GM19239 (cell line): Measurements from ENCODE around the gene ALKBH8.
"Not testable (repeated sequence)": the region's sequence is repeated elsewhere in the genome, so short reads cannot be mapped to it uniquely, and the experiment has no call there.

Experiments used
- DNase-seq: peaks from one replicate; pipeline ENCODE4 v3.0.0; 2011; ENCODE audit warnings: low spot score; ENCODE audit not compliant: insufficient read length
- FAIRE-seq: peaks from 2 replicates; lab custom pipeline; 2011; peaks lifted over from hg19 to GRCh38; lab: Jason Lieb, UNC

The ALKBH8 gene

DNA sequence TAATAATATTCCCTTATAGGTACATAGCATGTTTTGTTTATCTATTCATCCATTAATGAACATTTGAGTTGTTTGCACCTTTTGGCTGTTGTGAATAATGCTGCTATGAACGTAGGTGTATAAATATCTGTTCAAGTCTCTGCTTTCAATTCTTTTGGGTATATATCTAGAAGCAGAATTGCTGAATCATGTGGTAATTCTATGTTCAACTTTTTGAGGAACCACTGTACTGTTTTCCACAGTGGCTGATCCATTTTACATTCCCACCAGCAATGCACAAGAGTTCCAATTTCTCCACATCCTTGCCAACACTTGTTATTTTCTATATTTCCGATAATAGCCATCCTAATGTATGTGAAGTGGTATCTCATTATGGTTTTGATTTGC lies 56.7 kb downstream of the ALKBH8 start:
- no peak for DNase-seq
- no peak for FAIRE-seq

DNA sequence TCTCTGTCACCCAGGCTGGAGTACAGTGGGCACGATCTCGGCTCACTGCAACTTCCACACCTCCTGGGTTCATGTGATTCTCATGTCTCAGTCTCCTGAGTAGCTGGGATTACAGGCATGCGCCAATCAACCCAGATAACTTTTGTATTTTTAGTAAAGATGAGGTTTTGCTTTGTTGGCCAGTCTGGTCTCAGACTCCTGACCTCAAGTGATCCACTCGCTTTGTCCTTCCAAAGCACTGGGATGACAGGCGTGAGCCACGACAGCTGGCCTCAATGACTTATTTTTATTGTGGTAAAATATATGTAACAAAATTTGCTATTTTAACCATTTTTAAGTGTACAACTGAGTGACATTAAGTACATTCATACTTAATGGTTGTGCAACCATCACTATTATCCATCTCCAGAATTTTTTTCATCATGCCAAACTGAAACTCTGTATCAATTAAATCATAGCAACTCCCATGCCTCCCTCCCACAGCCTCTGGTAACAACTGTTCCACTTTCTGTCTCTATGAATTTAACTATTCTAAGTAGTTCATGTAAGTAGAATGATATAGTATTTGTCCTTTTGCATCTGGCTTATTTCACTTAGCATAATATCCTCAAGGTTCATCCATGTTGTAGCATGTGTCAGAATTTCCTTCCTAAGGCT lies 57.2 kb downstream of the ALKBH8 start:
- no peak for FAIRE-seq
- no peak for DNase-seq

DNA sequence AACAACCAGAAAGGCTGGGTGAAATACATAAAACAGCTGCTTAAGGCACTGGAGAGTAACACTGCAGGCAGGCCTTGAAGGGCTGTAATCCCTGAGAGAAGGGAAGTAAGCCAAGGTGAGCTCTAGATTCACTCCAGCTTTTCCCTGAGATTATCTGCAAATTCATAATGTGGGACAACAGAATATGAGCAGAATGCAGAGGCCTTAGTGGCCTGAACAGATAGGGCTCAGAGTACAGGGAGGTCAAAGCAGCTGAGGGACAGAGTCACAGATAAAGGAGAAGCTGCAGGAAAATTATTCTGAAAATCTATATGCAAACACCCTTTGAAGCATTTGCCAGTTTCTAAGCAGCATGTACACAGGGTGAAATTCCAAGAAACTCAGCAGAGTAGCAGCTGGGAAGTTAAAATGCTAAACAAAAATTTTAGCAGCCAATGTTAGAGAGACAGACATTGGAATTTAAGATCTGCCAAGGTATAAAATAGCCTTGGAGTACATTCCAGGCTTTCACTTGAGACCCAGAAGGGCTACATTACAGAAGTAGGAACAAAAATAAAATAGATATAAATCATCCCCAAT lies 59.8 kb downstream of the ALKBH8 start:
- DNase-seq (no peak), FAIRE-seq (no peak)

DNA sequence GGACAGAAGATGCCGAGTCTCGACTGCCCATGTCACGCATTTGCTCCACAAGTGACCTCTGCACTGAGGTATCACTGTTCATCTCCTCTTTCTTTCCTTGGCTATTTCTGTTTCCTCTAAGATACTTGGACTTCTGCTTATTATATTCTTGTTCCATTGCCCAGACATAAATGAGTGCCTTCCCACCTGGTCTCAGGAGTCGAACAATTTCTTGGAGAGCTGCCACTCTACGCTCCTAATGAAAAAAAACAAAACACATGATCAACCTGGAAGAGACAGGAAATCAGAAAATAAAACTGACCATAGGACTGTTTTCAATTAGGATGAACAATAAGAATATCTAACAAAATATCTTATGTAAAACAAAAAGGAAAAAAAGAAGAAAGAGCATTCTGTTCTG lies 60.6 kb downstream of the ALKBH8 start:
- FAIRE-seq = no peak
- no peak for DNase-seq

DNA sequence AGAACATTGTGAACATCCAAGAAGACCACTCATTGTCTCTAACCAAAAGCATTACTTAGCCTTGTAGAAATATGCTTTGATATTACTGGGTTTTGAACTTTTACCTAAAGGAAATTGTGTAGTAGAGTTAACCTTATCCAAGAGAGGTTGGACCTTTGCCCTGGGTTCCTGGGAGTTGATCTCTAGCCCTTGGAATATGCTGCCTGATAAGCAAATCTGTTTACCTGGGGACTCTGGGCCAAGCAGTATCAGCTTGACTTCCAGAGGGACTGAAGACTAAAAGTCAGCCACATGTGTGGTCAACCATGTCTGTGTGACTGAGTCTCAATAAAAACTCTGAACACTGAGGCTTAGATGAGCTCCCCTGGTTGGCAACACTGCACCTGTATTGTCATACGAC lies 63.8 kb downstream of the ALKBH8 start:
- DNase-seq (no peak), FAIRE-seq (no peak)

DNA sequence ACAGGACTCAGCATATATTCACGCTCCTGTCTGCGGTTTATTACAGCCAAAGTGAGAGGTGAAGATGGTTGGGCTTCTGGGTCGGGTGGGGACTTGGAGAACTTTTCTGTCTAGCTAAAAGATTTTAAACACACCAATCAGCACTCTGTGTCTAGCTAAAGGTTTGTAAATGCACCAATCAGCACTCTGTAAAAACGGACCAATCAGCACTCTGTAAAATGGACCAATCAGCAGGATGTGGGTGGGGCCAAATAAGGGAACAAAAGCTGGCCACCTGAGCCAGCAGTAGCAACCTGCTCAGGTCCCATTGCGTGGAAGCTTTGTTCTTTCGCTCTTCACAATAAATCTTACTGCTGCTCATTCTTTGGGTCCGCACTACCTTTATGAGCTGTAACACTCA lies 68.2 kb downstream of the ALKBH8 start:
- not testable (repeated sequence) for DNase-seq, FAIRE-seq

DNA sequence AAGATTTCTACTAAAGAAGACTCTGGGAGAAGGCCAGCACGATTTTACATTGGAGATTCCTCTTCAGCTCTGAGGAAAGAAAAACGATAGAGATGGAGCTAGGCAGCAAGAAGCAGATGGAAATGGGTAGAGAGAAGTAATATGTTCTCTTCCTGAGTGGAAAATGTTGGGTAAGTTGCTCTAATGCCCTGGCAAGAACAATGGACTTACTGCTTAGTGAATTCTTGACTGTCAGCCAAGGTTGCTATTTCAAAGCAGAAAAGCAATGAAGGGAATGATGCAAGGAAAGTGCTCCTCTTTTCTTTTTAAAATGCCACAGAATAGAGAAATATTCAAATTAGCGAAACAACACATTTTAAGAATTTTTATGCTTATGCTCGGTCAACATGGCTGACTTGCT lies 69.5 kb downstream of the ALKBH8 start:
- FAIRE-seq (no peak), DNase-seq (no peak)

DNA sequence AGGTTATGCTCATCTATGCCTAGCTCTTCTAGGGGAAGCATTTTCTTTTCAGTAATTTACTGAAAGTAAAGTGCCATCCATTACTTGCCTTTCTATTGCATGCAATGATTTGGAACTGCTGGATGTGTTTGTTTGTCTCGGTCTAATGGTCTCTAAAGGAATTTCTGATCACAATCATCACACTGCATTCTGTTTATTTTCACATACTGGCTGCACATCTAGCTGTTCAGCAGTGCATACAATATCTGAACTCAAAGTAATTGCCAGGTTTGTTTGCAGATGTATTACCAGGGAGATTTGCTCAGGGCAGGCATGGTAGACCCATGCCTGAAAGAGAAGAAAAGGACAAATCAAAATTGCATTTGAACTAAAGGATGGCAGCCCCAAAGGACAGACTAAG lies 71.5 kb downstream of the ALKBH8 start:
- DNase-seq (no peak), FAIRE-seq (no peak)

DNA sequence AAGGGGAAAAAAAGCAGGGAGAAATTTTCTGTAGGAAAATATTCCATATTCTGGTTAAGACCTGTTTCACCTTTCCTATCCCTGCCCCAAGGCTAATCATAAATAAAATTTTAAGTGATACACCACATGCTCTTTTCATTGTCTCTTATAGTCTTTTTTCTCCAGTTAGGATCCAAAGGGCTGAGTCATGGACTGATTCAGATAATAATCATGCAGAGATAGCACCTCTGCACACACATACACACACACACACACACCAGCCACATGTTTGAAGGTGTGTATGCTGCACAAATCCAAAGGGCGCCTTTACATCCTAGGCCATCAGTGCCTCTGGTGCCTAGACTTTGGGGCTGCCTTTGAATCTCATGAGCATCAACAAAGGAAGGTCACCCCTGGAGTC lies 72.4 kb downstream of the ALKBH8 start:
- DNase-seq (no peak), FAIRE-seq (no peak)

DNA sequence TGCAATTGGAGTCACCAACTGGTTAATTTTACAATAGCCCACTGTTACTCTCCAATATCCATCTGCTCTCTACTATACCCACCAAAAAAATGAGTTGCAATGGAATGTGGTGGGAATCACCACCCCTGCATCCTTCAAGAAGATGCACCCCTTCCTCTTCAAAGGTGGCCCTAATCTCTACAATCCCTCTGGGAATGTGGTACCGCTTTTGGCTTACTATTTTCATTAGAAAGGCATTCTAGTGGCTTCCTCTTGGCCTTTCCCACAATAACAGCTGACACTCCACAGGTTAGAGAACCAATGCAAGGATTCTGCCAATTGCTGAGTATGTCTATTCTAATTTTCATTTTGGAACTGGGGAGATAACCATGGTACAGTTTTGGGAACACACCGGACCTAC lies 74.7 kb downstream of the ALKBH8 start:
- DNase-seq (no peak), FAIRE-seq (no peak)

DNA sequence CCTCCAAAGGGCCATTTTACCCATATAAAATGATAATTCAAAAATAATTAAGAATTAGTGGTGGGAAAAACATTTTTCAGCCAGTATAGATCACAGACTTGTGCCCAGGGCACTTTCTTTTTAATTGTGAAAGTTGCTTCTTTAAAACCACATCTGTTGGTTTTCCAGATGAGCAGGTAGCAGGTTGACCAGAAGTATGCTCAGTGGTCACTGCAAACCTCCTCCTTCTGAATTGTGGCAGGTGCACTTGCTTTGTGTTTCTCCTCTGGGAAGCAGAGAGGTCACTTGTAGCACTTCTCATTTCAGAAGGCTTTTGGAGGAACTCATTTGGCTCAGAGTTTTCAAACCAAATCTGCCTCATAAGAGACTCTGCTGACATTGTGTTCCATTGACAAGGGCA lies 83.3 kb downstream of the ALKBH8 start:
- DNase-seq = no peak
- FAIRE-seq = no peak

DNA sequence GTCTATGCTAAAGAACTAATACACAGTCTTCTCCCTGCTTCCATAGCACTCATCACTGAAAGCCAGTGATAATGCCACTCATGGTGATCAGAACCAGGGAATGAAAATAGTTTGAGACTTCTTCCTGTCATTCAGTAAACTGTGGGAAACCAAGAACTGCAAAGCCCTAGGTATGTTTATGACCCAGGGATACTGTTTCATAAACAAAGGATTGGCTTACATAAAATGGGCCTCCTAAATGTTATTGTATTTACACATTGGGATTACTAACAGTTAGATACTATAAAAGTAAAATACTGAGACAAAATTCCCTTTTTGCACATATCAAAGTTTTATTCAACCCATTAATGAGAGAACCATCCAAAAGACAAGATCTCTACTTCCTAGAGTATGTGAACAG lies 86.6 kb downstream of the ALKBH8 start:
- no peak for FAIRE-seq
- DNase-seq = no peak

DNA sequence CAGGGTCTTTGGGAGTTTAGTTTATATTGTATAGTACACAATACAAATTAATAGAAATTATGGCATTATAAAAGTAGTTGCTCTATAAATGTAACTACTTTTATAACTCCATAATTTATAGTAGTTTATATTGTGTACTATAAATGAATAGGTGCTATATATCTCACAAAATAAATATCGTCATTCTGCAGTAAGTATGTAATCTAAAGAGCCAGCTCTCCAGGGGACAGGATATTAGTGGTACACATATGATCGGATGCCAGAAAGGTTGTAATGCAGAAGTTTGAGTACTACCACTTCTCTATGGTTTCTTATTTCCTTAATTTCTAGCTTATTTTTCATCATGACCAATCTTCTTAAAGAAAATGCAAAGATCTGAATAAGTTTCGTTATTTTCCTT lies 87.7 kb downstream of the ALKBH8 start:
- FAIRE-seq = no peak

DNA sequence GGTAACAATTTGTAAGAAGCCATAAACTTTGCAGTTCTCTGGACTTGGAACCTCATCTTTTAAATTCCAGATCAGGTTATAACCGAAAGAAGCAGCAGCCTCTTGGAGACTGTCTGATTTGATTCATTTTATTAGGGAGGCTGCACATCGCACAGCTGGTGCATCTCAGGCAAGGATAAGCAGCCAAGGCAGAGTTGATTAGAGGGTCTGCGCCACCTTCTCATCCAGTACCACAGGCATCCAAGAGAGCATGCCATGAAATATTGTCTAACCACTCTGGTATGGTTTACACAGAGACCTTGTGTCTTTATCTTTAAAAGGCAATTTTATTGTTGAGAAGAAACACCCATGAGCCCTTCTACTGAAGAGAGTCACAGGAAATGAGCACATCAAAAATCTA lies 91.7 kb downstream of the ALKBH8 start:
- DNase-seq = no peak
- no peak for FAIRE-seq

More for the DNA sequence above, 87.7 kb downstream of the ALKBH8 start:
- no peak for DNase-seq

DNA sequence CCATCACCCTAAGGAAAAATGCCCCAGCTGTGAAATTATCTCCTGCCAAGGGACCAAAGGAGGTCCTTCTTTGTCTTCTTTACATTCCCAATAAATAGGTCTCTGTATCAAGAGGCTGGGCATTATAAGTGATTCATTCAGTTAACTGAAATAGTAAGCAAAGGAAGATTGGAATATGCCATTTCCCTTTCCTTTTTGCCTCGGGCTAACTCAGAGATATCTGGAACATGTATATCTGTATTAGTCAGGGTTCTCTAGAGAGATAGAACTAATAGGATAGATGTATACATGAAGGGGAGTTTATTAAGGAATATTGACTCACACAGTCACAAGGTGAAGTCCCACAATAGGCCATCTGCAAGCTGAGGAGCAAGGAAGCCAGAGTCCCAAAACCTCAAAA lies 92.6 kb downstream of the ALKBH8 start:
- no peak for DNase-seq
- no peak for FAIRE-seq

DNA sequence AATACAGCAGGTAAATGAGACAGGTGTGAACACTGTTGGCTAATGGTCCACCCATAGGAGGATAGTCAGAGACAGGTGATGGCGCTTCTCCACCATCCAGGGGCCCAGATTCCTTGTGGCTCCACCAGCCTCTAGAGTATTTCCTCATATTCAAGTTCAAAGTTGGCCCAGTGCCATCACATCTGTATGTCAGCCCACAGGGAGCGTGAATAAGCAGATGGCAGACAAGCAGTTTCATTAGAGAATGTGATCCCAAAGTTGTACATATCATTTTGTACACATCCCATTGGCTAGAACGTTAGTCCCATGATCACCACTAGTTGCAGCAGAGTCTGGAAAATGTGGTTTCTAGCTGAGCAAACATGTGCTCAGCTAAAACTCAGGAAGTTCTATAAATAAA lies 96.9 kb downstream of the ALKBH8 start:
- DNase-seq (no peak), FAIRE-seq (no peak)

DNA sequence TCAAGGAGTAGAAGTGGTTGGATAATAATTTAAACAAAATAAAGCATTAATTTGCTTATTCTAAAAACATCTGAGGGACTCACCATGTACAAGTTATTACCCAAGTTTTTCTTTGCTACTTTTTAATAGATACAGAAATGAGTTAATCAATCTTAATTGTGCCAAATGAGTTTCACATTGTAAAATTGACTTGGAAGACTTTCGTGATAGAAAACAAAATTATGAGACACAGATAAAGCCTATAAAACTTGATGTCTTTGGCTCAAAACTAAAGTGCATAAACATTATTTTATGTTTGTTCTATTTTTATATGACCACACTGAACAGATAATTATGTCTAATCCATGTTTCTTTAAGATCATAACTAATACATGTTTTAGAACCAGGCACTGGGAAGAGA lies 97.8 kb downstream of the ALKBH8 start:
- DNase-seq (no peak), FAIRE-seq (no peak)

DNA sequence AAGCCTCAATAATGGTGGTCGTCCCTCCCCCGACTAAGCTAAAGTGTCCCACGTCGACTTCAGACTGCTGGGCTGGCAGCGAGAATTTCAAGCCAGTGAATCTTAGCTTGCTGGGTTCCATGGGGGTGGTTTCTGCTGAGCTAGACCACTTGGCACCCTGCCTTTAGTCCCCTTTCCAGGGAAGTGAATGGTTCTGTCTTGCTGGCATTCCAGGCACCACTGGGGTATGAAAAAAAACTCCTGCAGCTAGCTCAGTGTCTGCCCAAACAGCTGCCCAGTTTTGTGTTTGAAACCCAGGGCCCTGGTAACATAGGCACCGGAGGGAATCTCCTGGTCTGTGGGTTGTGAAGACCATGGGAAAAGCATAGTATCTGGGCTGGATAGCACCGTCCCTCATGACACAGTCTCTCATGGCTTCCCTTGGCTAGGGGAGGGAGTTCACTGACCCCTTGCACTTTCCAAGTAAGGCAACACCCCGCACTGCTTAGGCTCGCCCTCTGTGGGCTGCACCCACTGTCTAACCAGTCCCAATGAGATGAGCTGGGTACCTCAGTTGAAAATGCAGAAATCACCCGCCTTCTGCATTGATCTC lies 99.2 kb downstream of the ALKBH8 start:
- not testable (repeated sequence) for DNase-seq, FAIRE-seq

DNA sequence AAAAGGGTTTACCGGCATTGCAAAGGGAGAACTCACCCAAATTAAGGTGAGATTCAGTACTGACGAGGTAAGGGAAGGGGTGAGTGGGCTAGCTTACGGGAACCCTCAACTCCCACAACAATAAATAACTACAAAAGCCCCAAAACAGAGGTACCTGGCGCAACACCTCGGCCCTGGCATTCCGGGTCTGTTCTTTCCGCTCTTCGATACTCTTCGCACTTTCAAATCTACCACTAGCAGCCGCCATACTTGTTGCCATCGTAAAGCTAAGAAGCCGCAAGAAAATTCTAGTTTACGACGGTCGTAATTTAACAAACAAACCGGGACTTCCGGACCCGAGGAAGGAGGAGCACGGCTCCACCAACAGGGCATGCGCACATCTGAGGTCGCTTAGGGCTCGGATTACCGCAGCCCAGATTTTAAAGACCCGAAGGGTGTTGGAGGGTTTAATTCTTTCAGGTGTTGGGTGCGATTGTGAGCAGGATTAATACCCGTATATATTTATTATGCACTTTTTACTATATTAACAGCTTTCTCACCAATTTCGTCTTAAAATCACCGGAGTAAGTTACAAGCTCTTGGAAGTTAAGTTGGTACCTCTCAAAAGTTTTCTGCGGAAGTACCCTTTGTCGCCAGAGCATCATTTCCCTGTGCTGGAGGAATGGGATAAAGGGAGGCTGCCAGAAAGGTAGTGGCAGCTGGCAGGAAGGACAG lies 107.8 kb downstream of the ALKBH8 start, which contains the start of gene CWF19L2:
TSS of gene CWF19L2 (minus strand) at position 268 of the 714 bp plus-strand sequence. CDS start at position 259, 9 bp downstream.
- DNase-seq (peak; percentile 66), FAIRE-seq (peak; percentile 100)

DNA sequence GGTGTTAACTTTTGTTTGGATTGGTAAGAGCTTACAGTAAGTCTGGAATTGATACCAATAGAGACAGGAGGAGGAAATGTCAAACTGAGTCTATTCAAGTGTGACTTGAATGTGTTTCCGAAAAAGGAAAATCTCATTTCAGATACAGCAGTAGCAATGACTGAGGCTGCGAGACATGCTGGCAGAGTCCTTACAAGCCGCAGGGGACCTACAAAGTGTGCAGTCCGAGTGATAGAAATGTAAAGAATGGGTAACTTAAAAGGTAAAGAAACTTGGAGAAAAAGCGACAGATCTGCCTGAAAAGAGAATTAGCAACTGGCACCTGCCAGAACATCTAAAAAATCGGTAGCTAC lies 108.4 kb downstream of the ALKBH8 start:
- FAIRE-seq = no peak
- no peak for DNase-seq

DNA sequence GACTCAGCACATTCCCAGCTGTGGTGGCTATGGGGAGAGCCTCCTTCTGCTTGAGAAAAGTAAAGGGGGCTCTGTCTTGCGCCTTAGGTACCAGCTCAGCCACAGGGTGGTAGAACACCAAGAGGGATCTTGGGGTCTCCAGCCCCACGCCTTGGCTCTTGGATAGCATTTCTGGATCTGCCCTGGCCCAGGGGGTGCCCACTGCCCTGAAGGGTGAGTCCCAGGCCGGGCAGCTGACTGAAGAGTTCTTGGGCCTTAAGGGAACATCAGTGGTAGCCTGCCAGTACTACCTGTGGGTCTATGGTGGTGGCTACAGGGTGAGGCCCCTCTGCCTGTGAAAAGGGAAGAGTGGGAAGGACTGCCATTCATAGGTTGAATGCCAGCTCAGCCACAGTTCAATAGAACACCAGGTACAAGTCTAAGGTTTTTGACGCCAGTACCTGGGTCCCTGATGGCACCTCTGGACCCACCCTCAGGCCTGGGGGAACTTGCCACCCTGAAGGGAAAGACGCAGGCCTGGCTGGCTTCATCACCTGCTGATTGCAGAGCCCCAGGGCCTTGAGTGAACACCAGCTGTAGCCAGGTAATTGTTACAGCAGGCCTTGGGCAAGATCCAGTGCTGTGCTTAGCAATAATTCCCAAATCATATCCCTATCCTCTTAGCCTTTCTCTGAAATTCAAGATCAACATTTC lies 111.8 kb downstream of the ALKBH8 start:
- DNase-seq = no peak
- FAIRE-seq = no peak
